Type B pancreatic cell (in vitro differentiated cells): ENCODE measurements around the gene OXNAD1. TPM values are rescaled to one million over a fixed set of nuclear protein-coding genes. Genes with fewer than 3 reads are reported as not detected.
"Not testable (repeated sequence)": the region's sequence is repeated elsewhere in the genome, so short reads cannot be mapped to it uniquely, and the experiment has no call there.

Experiments
- DNase-seq: peaks from one replicate; pipeline ENCODE4 v3.0.0; 2021; ENCODE audit warnings: mixed read lengths; ENCODE audit not compliant: unreplicated experiment; ENCODE audit errors: extremely low spot score
- H3K27ac Mint-ChIP-seq: 2 replicates; pipeline ENCODE4 v1.8.0; 2021; ENCODE audit warnings: mild to moderate bottlenecking, mixed read lengths
- H3K27me3 Mint-ChIP-seq: 2 replicates; pipeline ENCODE4 v1.8.0; 2021; ENCODE audit warnings: mixed read lengths
- H3K36me3 Mint-ChIP-seq: 2 replicates; pipeline ENCODE4 v1.8.0; 2021; ENCODE audit warnings: mixed read lengths
- H3K4me1 Mint-ChIP-seq: one replicate; pipeline ENCODE4 v1.8.0; 2021; ENCODE audit warnings: mixed read lengths; ENCODE audit not compliant: unreplicated experiment
- H3K4me3 Mint-ChIP-seq: 2 replicates; pipeline ENCODE4 v1.8.0; 2021; ENCODE audit warnings: mild to moderate bottlenecking, mixed read lengths
- H3K9me3 Mint-ChIP-seq: 2 replicates; pipeline ENCODE4 v1.8.0; 2021; ENCODE audit warnings: mixed read lengths
- total RNA-seq: library from RNA; stranded (reverse); gene quantifications from 2 replicates; pipeline ENCODE4 v1.2.1, GENCODE V29; 2021; ENCODE audit warnings: low replicate concordance
- TF ChIP-seq, protein P1 (sequence below): fragments of 200-600 bp; sonication (generic); conservative IDR thresholded peaks from 2 replicates; pipeline ENCODE4 v1.5.0; 2021; ENCODE audit warnings: antibody characterized with exemption, mild to moderate bottlenecking

OXNAD1 gene
- total RNA-seq, 1 donor from 2014 or later = 16.0 TPM

DNA sequence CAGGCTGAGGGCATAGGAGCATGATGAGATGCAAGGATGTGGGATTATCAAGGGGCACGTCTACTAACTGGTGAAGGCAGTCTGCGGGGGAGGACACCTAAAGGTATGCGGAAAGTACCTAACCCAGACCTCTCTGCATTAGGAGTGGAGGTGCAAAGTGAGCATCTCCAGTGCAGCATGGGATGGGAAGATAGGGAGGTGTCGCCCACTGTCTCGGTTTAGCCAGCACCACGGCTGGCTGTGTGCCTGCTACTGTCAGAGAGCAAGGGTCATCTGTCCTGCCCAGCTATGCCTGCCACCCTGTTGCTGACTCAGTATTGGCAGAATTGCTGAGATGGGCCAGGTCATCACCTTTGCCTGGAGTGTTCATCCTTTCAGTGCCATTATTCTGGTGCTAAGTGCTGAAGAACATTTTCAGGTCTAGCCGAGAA is 40.1 kb downstream of the OXNAD1 start:
- Mint-ChIP-seq H3K27ac (no peak overlapping the region), H3K27me3 (no peaks in the 10 kb centered on the region)
- TF ChIP-seq, protein P1, sequence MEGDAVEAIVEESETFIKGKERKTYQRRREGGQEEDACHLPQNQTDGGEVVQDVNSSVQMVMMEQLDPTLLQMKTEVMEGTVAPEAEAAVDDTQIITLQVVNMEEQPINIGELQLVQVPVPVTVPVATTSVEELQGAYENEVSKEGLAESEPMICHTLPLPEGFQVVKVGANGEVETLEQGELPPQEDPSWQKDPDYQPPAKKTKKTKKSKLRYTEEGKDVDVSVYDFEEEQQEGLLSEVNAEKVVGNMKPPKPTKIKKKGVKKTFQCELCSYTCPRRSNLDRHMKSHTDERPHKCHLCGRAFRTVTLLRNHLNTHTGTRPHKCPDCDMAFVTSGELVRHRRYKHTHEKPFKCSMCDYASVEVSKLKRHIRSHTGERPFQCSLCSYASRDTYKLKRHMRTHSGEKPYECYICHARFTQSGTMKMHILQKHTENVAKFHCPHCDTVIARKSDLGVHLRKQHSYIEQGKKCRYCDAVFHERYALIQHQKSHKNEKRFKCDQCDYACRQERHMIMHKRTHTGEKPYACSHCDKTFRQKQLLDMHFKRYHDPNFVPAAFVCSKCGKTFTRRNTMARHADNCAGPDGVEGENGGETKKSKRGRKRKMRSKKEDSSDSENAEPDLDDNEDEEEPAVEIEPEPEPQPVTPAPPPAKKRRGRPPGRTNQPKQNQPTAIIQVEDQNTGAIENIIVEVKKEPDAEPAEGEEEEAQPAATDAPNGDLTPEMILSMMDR = no peak

DNA sequence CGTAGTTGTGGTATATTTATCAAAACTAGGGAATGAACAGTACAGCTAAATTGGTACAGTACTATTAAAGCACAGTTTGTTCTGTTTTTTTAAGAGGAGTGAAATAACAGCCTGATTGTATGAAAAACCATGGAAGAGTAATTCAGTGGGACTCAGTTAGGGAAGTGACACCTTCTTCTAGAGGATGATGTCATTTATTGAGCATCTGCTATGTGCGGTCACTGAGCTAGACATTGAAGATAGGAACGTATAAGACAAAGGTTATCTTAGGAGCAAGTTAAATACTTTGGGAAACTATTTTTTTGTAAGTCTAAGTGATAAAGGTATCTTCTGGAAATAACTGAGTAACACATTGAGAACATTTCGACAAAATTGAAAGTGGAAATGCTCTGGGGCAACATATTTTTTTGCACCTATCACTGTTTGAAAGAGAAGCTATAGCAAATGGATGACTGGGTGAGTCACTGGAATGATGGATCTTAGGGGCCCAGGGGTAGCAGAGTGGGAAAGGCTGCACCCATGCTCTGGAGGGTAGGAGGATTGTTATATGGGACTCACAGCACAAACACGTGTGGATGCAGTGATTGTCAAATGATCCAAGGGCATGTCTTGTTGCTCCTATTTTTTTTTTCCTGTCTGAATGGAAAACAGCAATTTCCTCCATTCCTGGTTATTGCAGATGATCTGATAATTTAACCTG is 43.0 kb downstream of the OXNAD1 start:
- Mint-ChIP-seq H3K9me3 (peaks cover 5% of the 10 kb centered on the region), H3K4me1 (peaks cover 10% of the 10 kb centered on the region), H3K27ac (no peak overlapping the region), H3K27me3 (no peaks in the 10 kb centered on the region), H3K4me3 (no peak overlapping the region), H3K36me3 (peaks cover 52% of the 10 kb centered on the region)
- DNase-seq = no peak
- TF ChIP-seq, protein P1 = no peak

More for the DNA sequence above, 40.1 kb downstream of the OXNAD1 start:
- Mint-ChIP-seq H3K9me3 (peaks cover 5% of the 10 kb centered on the region), H3K4me1 (peaks cover 12% of the 10 kb centered on the region), H3K36me3 (peaks cover 47% of the 10 kb centered on the region), H3K4me3 (no peak overlapping the region)
- no peak for DNase-seq

DNA sequence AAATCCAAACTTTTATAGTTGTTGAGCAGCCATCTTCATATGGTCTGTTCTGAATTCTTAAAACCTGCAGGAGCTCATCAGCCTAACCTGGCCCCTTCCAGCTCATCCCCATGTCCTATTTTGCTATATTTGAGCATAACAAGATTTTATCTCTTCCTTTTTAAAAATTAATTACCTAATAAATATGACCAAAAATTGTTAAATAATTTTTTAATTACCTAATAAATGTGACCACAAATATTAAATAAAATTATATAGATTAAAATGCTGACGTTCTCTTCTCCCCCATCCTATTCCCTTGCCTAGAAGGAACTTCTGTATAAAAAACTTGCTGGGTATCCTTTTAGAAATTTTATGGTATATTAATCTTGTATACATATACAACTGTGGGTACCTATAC is 43.7 kb downstream of the OXNAD1 start:
- H3K4me1 Mint-ChIP-seq = peaks cover 10% of the 10 kb centered on the region
- H3K36me3 Mint-ChIP-seq = peaks cover 47% of the 10 kb centered on the region
- H3K27ac Mint-ChIP-seq = no peak overlapping the region
- DNase-seq = no peak
- no peak overlapping the region for H3K4me3 Mint-ChIP-seq
- TF ChIP-seq, protein P1 = no peak
- no peaks in the 10 kb centered on the region for H3K27me3 Mint-ChIP-seq
- H3K9me3 Mint-ChIP-seq = peaks cover 5% of the 10 kb centered on the region

DNA sequence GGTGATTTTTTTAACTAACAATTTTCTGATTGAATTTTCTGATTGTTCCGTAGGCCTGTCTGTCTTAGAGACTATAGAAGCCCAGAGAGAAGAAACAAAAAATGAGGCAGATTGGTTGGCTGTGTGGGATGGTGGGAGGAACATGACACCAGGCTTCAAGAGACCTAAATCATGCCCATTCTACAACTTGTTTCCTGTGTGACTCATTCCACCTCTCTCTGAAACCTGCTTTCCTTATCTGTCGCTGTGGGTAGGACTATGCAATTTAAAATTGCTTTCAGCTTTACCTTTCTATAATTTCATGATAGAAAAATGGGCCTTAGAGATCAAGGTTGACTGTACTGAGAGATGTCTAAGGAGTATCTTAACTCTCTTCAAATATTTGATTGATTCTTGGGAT is 44.5 kb downstream of the OXNAD1 start:
- H3K27me3 Mint-ChIP-seq = no peaks in the 10 kb centered on the region

DNA sequence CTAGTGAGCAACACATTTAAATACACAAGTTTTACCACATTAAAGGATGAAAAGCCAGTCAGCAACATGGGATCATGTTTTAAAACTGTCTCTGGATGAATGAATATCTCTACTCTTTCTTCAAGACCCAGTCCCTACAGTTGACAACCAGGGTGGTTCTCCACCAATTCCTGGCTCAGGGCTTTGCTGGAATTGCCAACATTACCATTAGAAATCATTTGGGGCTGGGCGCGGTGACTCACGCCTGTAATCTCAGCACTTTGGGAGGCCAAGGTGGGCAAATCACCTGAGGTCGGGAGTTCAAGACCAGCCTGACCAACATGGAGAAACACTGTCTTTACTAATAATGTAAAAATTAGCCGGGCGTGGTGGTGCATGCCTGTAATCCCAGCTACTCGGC is 45.5 kb downstream of the OXNAD1 start:
- not testable (repeated sequence) for H3K27me3 Mint-ChIP-seq, H3K27ac Mint-ChIP-seq, DNase-seq, H3K9me3 Mint-ChIP-seq, H3K4me1 Mint-ChIP-seq, H3K4me3 Mint-ChIP-seq
- H3K36me3 Mint-ChIP-seq = peaks cover 38% of the 10 kb centered on the region

More for the DNA sequence above, 44.5 kb downstream of the OXNAD1 start:
- DNase-seq = no peak
- H3K36me3 Mint-ChIP-seq = peaks cover 42% of the 10 kb centered on the region
- H3K4me1 Mint-ChIP-seq = peaks cover 10% of the 10 kb centered on the region
- no peak overlapping the region for H3K27ac Mint-ChIP-seq
- TF ChIP-seq, protein P1 = no peak
- H3K9me3 Mint-ChIP-seq = peaks cover 5% of the 10 kb centered on the region
- no peak overlapping the region for H3K4me3 Mint-ChIP-seq

DNA sequence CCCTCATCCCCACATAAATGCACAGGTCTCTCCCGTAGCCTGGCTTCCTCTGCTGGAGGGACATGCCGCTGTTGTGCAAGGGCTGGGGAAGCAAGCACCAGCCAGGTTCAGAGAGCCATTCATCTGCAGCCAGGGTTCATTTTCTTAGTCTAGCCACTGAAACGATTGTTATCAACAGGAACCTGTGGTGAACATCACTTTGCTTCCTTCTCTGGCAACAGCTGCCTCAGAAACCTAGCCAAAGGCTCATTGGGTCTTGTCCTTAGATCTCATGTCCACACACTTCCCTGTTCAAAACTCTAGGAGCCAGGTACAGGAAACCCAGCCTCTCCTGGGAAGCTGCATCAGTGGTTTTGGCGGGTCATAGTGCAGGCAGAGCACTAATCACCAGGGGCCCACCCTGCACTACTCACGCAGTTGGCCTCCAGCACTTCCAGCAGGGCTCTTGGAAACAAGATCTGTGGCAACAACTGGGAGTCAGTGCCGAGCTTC is 47.0 kb downstream of the OXNAD1 start:
- no peak overlapping the region for H3K4me3 Mint-ChIP-seq
- peaks cover 5% of the 10 kb centered on the region for H3K9me3 Mint-ChIP-seq
- DNase-seq = no peak
- peaks cover 10% of the 10 kb centered on the region for H3K4me1 Mint-ChIP-seq
- H3K27ac Mint-ChIP-seq = no peak overlapping the region
- H3K36me3 Mint-ChIP-seq = peaks cover 41% of the 10 kb centered on the region
- TF ChIP-seq, protein P1 = no peak
- H3K27me3 Mint-ChIP-seq = no peaks in the 10 kb centered on the region
